Osteocyte (in vitro differentiated cells): ENCODE measurements around the gene HS2ST1. TPM values are rescaled to one million over a fixed set of nuclear protein-coding genes. Genes with fewer than 3 reads are reported as not detected.

Experiments used
- DNase-seq: peaks from one replicate; pipeline ENCODE4 v3.0.0; 2021; ENCODE audit warnings: mixed read lengths; ENCODE audit not compliant: unreplicated experiment; ENCODE audit errors: extremely low spot score
- H3K27ac Mint-ChIP-seq: one replicate; pipeline ENCODE4 v1.8.0; 2021; ENCODE audit warnings: mild to moderate bottlenecking, mixed read lengths; ENCODE audit not compliant: unreplicated experiment
- H3K27me3 Mint-ChIP-seq: one replicate; pipeline ENCODE4 v1.8.0; 2021; ENCODE audit warnings: mixed read lengths; ENCODE audit not compliant: unreplicated experiment
- H3K36me3 Mint-ChIP-seq: one replicate; pipeline ENCODE4 v1.8.0; 2021; ENCODE audit warnings: mixed read lengths; ENCODE audit not compliant: unreplicated experiment
- H3K4me1 Mint-ChIP-seq: one replicate; pipeline ENCODE4 v1.8.0; 2021; ENCODE audit warnings: mixed read lengths; ENCODE audit not compliant: unreplicated experiment
- H3K4me3 Mint-ChIP-seq: one replicate; pipeline ENCODE4 v1.8.0; 2021; ENCODE audit warnings: mild to moderate bottlenecking, moderate library complexity, mixed read lengths; ENCODE audit not compliant: unreplicated experiment
- H3K9me3 Mint-ChIP-seq: one replicate; pipeline ENCODE4 v1.8.0; 2021; ENCODE audit warnings: mixed read lengths; ENCODE audit not compliant: unreplicated experiment
- total RNA-seq: library from RNA; stranded (reverse); gene quantifications from 2 replicates; pipeline ENCODE4 v1.2.1, GENCODE V29; 2021
- TF ChIP-seq, protein P1 (sequence below): fragments of 200-600 bp; sonication (generic); IDR thresholded peaks from 2 replicates; pipeline ENCODE4 v1.5.0; 2021; ENCODE audit warnings: antibody characterized with exemption, mild to moderate bottlenecking, moderate library complexity

The HS2ST1 gene
- total RNA-seq, 1 donor from 2014 or later = 26.8 TPM

DNA sequence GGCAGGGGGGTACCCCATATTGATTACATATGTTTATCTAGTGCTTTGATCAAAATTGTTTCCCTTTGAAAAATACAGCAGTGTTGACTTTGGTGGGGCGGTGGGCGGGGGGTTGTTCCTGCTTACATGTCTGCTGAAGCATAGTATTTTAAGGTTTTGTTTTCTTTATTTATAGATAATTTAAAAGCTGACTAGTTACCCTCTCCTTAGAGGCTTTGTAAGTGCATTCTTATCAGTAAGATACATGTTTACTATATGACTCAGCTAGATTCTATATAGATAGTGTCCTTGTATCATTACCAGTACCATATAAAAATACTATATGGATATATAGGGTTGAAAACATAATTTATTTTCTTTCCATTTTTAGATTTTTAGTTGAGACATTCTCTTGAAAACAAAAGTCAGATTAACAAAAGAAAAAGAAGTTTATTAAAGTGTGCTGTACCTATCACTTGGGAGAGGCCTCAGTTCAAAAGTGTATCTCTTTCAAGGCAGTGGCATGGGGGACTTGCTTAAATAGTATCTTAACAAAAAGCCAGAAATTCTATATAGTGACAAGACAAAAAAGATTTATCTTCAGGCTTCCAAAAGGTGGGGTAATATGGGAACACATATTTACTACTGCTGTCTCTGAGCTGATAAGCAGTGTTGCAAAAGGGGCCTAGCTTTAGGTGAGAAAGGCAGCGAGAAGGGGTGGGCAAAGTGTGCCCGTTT, 79.0 kb downstream of the HS2ST1 start:
- H3K4me1 Mint-ChIP-seq = peaks cover 3% of the 10 kb centered on the region
- no peak overlapping the region for H3K27ac Mint-ChIP-seq
- DNase-seq = no peak
- TF ChIP-seq, protein P1, sequence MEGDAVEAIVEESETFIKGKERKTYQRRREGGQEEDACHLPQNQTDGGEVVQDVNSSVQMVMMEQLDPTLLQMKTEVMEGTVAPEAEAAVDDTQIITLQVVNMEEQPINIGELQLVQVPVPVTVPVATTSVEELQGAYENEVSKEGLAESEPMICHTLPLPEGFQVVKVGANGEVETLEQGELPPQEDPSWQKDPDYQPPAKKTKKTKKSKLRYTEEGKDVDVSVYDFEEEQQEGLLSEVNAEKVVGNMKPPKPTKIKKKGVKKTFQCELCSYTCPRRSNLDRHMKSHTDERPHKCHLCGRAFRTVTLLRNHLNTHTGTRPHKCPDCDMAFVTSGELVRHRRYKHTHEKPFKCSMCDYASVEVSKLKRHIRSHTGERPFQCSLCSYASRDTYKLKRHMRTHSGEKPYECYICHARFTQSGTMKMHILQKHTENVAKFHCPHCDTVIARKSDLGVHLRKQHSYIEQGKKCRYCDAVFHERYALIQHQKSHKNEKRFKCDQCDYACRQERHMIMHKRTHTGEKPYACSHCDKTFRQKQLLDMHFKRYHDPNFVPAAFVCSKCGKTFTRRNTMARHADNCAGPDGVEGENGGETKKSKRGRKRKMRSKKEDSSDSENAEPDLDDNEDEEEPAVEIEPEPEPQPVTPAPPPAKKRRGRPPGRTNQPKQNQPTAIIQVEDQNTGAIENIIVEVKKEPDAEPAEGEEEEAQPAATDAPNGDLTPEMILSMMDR = no peak
- H3K27me3 Mint-ChIP-seq = no peaks in the 10 kb centered on the region
- no peaks in the 10 kb centered on the region for H3K36me3 Mint-ChIP-seq
- no peaks in the 10 kb centered on the region for H3K9me3 Mint-ChIP-seq
- no peak overlapping the region for H3K4me3 Mint-ChIP-seq

- no peak for DNase-seq
- Mint-ChIP-seq H3K9me3 (no peaks in the 10 kb centered on the region), H3K4me1 (peaks cover 3% of the 10 kb centered on the region), H3K4me3 (no peak overlapping the region), H3K27me3 (no peaks in the 10 kb centered on the region), H3K27ac (no peak overlapping the region), H3K36me3 (no peaks in the 10 kb centered on the region)
- TF ChIP-seq, protein P1 = no peak
Measured at GRCh38 chr1:86994061-86994460, 79.6 kb downstream of the HS2ST1 start.

DNA sequence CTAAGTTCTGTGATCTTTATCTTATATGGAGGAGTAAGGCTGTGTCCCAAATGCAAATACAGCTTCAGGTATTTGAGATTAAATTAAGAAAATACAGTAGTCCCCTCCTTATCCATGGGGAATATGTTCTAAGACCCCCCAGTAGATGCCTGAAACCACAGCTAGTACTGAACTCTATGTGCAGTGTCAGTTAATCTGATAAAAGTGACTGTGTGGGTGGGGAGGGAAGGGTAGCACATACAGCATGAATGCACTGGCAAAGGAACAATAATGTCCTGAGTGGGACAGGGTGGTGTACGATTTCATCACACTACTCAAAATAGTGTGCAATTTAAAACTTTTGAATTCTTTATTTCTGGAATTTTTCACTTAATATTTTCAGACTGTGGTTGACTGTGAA, 83.1 kb downstream of the HS2ST1 start:
- H3K4me1 Mint-ChIP-seq = peaks cover 3% of the 10 kb centered on the region
- TF ChIP-seq, protein P1 = no peak

GRCh38 chr1:86998280-86998679, 83.8 kb downstream of the HS2ST1 start:
- Mint-ChIP-seq H3K4me1 (peaks cover 3% of the 10 kb centered on the region), H3K27me3 (no peaks in the 10 kb centered on the region), H3K36me3 (no peaks in the 10 kb centered on the region), H3K27ac (no peak overlapping the region), H3K4me3 (no peak overlapping the region), H3K9me3 (no peaks in the 10 kb centered on the region)
- DNase-seq = no peak
- TF ChIP-seq, protein P1 = no peak

More for the DNA sequence above, 83.1 kb downstream of the HS2ST1 start:
- H3K9me3 Mint-ChIP-seq = no peaks in the 10 kb centered on the region
- H3K4me3 Mint-ChIP-seq = no peak overlapping the region
- H3K27me3 Mint-ChIP-seq = no peaks in the 10 kb centered on the region
- H3K36me3 Mint-ChIP-seq = no peaks in the 10 kb centered on the region
- H3K27ac Mint-ChIP-seq = no peak overlapping the region
- DNase-seq = no peak

DNA sequence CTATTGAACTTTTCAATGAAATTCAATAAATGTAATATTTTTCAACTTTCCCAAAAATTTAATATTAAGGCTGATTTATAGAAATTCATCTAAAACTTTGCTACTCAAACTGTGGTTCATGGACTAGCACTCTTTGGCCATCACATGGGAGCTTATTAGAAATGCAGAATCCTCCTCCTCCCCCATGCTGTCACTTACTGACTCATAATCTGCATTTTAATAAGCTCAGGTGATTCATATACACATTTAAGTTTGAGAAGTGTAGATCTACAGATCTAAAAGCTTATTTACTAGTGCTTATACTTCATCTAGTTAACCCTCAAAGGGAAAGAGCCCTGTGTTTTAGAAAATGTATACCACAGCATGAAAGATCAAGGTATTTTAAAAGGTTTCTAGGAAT, 84.3 kb downstream of the HS2ST1 start:
- TF ChIP-seq, protein P1 = no peak
- peaks cover 3% of the 10 kb centered on the region for H3K4me1 Mint-ChIP-seq
- H3K9me3 Mint-ChIP-seq = no peaks in the 10 kb centered on the region
- no peak for DNase-seq
- no peak overlapping the region for H3K27ac Mint-ChIP-seq
- no peaks in the 10 kb centered on the region for H3K36me3 Mint-ChIP-seq
- H3K4me3 Mint-ChIP-seq = no peak overlapping the region
- H3K27me3 Mint-ChIP-seq = no peaks in the 10 kb centered on the region
